ENCODE results near the gene WNT11.

DNA sequence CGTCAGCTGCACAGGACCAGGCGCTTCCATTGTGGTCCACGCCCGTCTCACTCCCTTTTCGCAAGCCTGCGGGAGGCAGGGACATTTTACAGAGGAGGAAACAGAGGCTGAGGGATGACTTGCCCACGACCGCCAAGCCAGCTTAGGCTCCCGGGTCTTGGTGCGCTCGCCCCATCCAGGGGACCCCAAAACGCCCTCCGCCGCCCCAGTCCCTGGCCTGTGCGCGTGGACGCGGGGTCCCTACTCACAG, 300 bp downstream of the WNT11 start:
- TF ChIP-seq, protein P1, sequence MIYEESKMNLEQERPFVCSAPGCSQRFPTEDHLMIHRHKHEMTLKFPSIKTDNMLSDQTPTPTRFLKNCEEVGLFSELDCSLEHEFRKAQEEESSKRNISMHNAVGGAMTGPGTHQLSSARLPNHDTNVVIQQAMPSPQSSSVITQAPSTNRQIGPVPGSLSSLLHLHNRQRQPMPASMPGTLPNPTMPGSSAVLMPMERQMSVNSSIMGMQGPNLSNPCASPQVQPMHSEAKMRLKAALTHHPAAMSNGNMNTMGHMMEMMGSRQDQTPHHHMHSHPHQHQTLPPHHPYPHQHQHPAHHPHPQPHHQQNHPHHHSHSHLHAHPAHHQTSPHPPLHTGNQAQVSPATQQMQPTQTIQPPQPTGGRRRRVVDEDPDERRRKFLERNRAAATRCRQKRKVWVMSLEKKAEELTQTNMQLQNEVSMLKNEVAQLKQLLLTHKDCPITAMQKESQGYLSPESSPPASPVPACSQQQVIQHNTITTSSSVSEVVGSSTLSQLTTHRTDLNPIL (CRISPR knock-in tag; IDR thresholded peaks at IDR 0.05; ENCODE audit: low read depth): no peak
- TF ChIP-seq SNAI2 (CRISPR knock-in tag; IDR thresholded peaks at IDR 0.05): no peak
- TF ChIP-seq ZNF565 (CRISPR knock-in tag; conservative IDR thresholded peaks at IDR 0.05; ENCODE audit: low read depth): no peak
- no peak for TF ChIP-seq ZNF70 (CRISPR knock-in tag; IDR thresholded peaks at IDR 0.05)
- TF ChIP-seq ARNTL (CRISPR knock-in tag; IDR thresholded peaks at IDR 0.05; ENCODE audit: borderline replicate concordance, low read depth): no peak
- no peak for TF ChIP-seq ZFP3 (CRISPR knock-in tag; IDR thresholded peaks at IDR 0.05)
- TF ChIP-seq ZC3H10 (CRISPR knock-in tag; IDR thresholded peaks at IDR 0.05): no peak
- no peak for TF ChIP-seq RARB (CRISPR knock-in tag; IDR thresholded peaks at IDR 0.05)
- TF ChIP-seq ZNF8 (CRISPR knock-in tag; IDR thresholded peaks at IDR 0.05): no peak
- TF ChIP-seq PPARA (CRISPR knock-in tag; IDR thresholded peaks at IDR 0.05; ENCODE audit: borderline replicate concordance): no peak
- TF ChIP-seq, protein P2, sequence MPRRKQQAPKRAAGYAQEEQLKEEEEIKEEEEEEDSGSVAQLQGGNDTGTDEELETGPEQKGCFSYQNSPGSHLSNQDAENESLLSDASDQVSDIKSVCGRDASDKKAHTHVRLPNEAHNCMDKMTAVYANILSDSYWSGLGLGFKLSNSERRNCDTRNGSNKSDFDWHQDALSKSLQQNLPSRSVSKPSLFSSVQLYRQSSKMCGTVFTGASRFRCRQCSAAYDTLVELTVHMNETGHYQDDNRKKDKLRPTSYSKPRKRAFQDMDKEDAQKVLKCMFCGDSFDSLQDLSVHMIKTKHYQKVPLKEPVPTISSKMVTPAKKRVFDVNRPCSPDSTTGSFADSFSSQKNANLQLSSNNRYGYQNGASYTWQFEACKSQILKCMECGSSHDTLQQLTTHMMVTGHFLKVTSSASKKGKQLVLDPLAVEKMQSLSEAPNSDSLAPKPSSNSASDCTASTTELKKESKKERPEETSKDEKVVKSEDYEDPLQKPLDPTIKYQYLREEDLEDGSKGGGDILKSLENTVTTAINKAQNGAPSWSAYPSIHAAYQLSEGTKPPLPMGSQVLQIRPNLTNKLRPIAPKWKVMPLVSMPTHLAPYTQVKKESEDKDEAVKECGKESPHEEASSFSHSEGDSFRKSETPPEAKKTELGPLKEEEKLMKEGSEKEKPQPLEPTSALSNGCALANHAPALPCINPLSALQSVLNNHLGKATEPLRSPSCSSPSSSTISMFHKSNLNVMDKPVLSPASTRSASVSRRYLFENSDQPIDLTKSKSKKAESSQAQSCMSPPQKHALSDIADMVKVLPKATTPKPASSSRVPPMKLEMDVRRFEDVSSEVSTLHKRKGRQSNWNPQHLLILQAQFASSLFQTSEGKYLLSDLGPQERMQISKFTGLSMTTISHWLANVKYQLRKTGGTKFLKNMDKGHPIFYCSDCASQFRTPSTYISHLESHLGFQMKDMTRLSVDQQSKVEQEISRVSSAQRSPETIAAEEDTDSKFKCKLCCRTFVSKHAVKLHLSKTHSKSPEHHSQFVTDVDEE (CRISPR knock-in tag; IDR thresholded peaks at IDR 0.05): no peak
- TF ChIP-seq, protein P3, sequence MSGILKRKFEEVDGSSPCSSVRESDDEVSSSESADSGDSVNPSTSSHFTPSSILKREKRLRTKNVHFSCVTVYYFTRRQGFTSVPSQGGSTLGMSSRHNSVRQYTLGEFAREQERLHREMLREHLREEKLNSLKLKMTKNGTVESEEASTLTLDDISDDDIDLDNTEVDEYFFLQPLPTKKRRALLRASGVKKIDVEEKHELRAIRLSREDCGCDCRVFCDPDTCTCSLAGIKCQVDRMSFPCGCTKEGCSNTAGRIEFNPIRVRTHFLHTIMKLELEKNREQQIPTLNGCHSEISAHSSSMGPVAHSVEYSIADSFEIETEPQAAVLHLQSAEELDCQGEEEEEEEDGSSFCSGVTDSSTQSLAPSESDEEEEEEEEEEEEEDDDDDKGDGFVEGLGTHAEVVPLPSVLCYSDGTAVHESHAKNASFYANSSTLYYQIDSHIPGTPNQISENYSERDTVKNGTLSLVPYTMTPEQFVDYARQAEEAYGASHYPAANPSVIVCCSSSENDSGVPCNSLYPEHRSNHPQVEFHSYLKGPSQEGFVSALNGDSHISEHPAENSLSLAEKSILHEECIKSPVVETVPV (CRISPR knock-in tag; IDR thresholded peaks at IDR 0.05): no peak
- no peak for TF ChIP-seq OSR1 (CRISPR knock-in tag; IDR thresholded peaks at IDR 0.05)
- TF ChIP-seq, protein P4, sequence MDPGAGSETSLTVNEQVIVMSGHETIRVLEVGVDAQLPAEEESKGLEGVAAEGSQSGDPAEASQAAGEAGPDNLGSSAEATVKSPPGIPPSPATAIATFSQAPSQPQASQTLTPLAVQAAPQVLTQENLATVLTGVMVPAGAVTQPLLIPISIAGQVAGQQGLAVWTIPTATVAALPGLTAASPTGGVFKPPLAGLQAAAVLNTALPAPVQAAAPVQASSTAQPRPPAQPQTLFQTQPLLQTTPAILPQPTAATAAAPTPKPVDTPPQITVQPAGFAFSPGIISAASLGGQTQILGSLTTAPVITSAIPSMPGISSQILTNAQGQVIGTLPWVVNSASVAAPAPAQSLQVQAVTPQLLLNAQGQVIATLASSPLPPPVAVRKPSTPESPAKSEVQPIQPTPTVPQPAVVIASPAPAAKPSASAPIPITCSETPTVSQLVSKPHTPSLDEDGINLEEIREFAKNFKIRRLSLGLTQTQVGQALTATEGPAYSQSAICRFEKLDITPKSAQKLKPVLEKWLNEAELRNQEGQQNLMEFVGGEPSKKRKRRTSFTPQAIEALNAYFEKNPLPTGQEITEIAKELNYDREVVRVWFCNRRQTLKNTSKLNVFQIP (CRISPR knock-in tag; IDR thresholded peaks at IDR 0.05; ENCODE audit: borderline replicate concordance, low read depth): no peak

Data from SK-N-SH treated with all-trans-retinoic acid at 6 μM for 48 hours (cell line).